Measurements from ENCODE around the gene MPHOSPH9. TPM values are rescaled to one million over a fixed set of nuclear protein-coding genes. Genes with fewer than 3 reads are reported as not detected.

Gene MPHOSPH9
- total and polyA plus RNA-seq, 2 of the 13 experiments (the other 11 are each of a cell fraction or from before 2014, with no cell fraction given) = 20.3 to 63.4 TPM

GRCh38 chr12:123232807-123233504 is at the start of gene MPHOSPH9, which contains the start of gene MTRFR (continued):
- TF ChIP-seq PBX2 (CRISPR knock-in tag; IDR thresholded peaks at IDR 0.05) (peak; percentile 95), ATF7 (IDR thresholded peaks at IDR 0.05) (no peak), ATF7 (CRISPR knock-in tag; IDR thresholded peaks at IDR 0.05) (no peak), RFX3 (CRISPR knock-in tag; IDR thresholded peaks at IDR 0.05) (no peak), ONECUT2 (CRISPR knock-in tag; IDR thresholded peaks at IDR 0.05) (peak; percentile 63; the same call in 1 of the 2 replicates), SNAI1 (CRISPR knock-in tag; IDR thresholded peaks at IDR 0.05; ENCODE audit: borderline replicate concordance) (peak; percentile 74; the same call in 1 of the 2 replicates), MXD1 (CRISPR knock-in tag; IDR thresholded peaks at IDR 0.05) (no peak; the same call in 1 of the 2 replicates), TGIF2 (CRISPR knock-in tag; IDR thresholded peaks at IDR 0.05) (0 out of 2 replicates have a peak, but pooled peaks have one; percentile 44), MYPOP (CRISPR knock-in tag; IDR thresholded peaks at IDR 0.05) (peak; percentile 87), ZNF670 (CRISPR knock-in tag; IDR thresholded peaks at IDR 0.05; ENCODE audit: borderline replicate concordance) (no peak), ZNF570 (CRISPR knock-in tag; IDR thresholded peaks at IDR 0.05; ENCODE audit: borderline replicate concordance) (no peak), SP4 (CRISPR knock-in tag; IDR thresholded peaks at IDR 0.05) (peak; percentile 87), ZKSCAN8 (CRISPR knock-in tag; IDR thresholded peaks at IDR 0.05; ENCODE audit: borderline replicate concordance) (peak; percentile 73; the same call in 1 of the 2 replicates), MED13 (CRISPR knock-in tag; IDR thresholded peaks at IDR 0.05) (peak; percentile 88), PLSCR1 (CRISPR knock-in tag; IDR thresholded peaks at IDR 0.05; ENCODE audit: borderline replicate concordance) (0 out of 2 replicates have a peak, but pooled peaks have one; percentile 74), ZNF879 (CRISPR knock-in tag; IDR thresholded peaks at IDR 0.05) (no peak; the same call in 1 of the 2 replicates), AFF4 (CRISPR knock-in tag; IDR thresholded peaks at IDR 0.05) (0 out of 2 replicates have a peak, but pooled peaks have one; percentile 30), FOXA3 (CRISPR knock-in tag; IDR thresholded peaks at IDR 0.05) (no peak; the same call in none of the 2 replicates), ATF4 (CRISPR knock-in tag; IDR thresholded peaks at IDR 0.05) (peak in 1 of 2 experiments; percentile 65; a peak in 2 of 4 replicates)
